Stimulated activated CD8-positive, alpha-beta memory T cell treated with anti-CD3 and anti-CD28 coated beads, Interleukin-7, amount 100 ng/mL, for 1 hour (primary cell): Measurements from ENCODE around the gene PARP1.
A peak's percentile ranks its signal among the peaks of the same experiment; 100 is the strongest.
"Not testable (repeated sequence)": the region's sequence is repeated elsewhere in the genome, so short reads cannot be mapped to it uniquely, and the experiment has no call there.

ENCODE experiments used
- DNase-seq, 2 donors: peaks; one replicate each; pipeline ENCODE4 v3.0.0-alpha.2; 2020; ENCODE audit warnings: low read depth in 2 of 2

The PARP1 gene

GRCh38 chr1:226407497-226408284, at the start of gene PARP1:
Gene PARP1, minus strand, starts transcription at chr1:226408093. Its CDS starts 164 bp downstream, at chr1:226407929.
- peak; percentile 67 to 71 for DNase-seq

GRCh38 chr1:226457307-226457712, 49.4 kb upstream of the PARP1 start:
- DNase-seq, result peak in 1 of 2 donors; percentile 9

- DNase-seq, result no peak
Measured at GRCh38 chr1:226455843-226456242, 48.0 kb upstream of the PARP1 start.

- DNase-seq, result no peak
Measured at GRCh38 chr1:226454349-226454748, 46.5 kb upstream of the PARP1 start.

- DNase-seq, result no peak
Measured at GRCh38 chr1:226453015-226453704, 45.3 kb upstream of the PARP1 start.

- DNase-seq, result no peak
Measured at GRCh38 chr1:226450688-226451087, 42.8 kb upstream of the PARP1 start.

GRCh38 chr1:226449823-226450222, 41.9 kb upstream of the PARP1 start:
- DNase-seq, result no peak

- no peak for DNase-seq
Measured at GRCh38 chr1:226447932-226448665, 40.2 kb upstream of the PARP1 start.

- DNase-seq, result no peak
Measured at GRCh38 chr1:226446094-226446493, 38.2 kb upstream of the PARP1 start.

- DNase-seq, result peak in 1 of 2 donors; percentile 12
Measured at GRCh38 chr1:226444901-226445300, 37.0 kb upstream of the PARP1 start.

GRCh38 chr1:226443439-226443838, 35.5 kb upstream of the PARP1 start:
- DNase-seq, result no peak

- DNase-seq, result no peak
Measured at GRCh38 chr1:226443033-226443432, 35.1 kb upstream of the PARP1 start.

- DNase-seq, result no peak
Measured at GRCh38 chr1:226441629-226442028, 33.7 kb upstream of the PARP1 start.

- DNase-seq, result no peak
Measured at GRCh38 chr1:226440512-226440911, 32.6 kb upstream of the PARP1 start.

GRCh38 chr1:226438007-226438406, 30.1 kb upstream of the PARP1 start:
- no peak for DNase-seq

GRCh38 chr1:226436855-226437491, 29.1 kb upstream of the PARP1 start:
- DNase-seq, result no peak

GRCh38 chr1:226436472-226436854, 28.6 kb upstream of the PARP1 start:
- DNase-seq, result no peak

- DNase-seq, result no peak
Measured at GRCh38 chr1:226433341-226433720, 25.4 kb upstream of the PARP1 start.

GRCh38 chr1:226432586-226433340, 24.9 kb upstream of the PARP1 start:
- DNase-seq, result no peak

- not testable (repeated sequence) for DNase-seq
Measured at GRCh38 chr1:226431898-226432297, 24.0 kb upstream of the PARP1 start.
